Brain pericyte (primary cell): ENCODE data around the gene ARID3B.
A peak's percentile ranks its signal among the peaks of the same experiment; 100 is the strongest.
"Not testable (repeated sequence)": the region's sequence is repeated elsewhere in the genome, so short reads cannot be mapped to it uniquely, and the experiment has no call there.

ENCODE experiments used
- DNase-seq: peaks from one replicate; pipeline ENCODE4 v3.0.0-alpha.2; 2012; ENCODE audit warnings: low read depth, low spot score

The ARID3B gene

DNA sequence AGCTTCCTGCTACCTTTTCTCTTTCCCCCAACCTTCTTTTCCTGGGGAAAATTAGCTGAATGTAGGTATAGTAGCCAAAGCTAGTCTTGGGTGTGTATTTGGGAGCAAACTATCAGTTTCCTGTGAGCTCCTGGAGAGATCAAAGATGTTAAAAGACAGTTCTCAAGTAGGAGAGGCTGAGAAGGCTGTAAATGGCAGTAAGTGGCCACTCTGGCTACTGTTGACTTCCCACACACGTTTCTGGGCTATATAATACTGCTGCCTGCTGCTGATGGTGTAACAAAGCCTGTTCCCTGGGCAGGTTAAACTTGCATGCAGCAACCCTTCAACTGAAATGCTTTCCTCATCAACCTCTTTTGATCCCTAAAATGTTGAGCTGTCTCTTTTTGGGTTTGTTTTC lies 27.6 kb downstream of the ARID3B start:
- no peak for DNase-seq

DNA sequence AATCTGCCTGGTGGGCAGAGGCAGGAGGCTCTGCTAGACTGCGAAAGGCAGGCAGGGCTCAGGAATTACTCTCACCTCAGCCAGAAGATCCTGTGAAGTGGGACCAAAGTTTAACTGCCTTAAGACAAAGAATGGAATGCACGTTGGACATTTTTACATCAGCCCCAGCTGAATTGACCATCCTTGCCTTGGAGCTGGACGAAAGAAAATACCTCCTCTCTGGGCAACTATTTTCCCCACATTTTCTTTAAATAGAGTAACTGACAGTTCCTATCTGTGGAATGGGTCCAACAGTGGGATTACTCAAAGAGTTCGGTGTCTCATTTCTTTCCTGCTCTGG lies 28.7 kb downstream of the ARID3B start:
- no peak for DNase-seq

DNA sequence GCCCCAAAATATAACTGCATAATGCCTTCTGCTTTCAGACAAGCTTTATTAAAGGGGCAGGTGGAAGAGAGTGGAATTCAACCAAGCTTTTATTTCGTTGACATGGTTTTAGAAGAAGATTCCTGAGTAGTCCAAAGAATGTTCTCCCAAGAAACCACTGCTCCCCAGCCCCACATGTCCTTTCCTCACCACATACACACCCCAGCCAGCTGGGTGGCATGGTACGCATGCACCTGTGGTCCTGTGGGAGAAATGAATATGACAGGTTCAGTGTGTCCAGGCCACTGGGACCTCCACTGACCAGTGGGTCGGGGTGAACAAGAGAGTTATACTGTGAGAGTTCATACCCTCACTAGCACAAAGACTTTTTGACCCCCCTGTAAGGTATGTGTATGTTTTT lies 30.2 kb downstream of the ARID3B start:
- no peak for DNase-seq

DNA sequence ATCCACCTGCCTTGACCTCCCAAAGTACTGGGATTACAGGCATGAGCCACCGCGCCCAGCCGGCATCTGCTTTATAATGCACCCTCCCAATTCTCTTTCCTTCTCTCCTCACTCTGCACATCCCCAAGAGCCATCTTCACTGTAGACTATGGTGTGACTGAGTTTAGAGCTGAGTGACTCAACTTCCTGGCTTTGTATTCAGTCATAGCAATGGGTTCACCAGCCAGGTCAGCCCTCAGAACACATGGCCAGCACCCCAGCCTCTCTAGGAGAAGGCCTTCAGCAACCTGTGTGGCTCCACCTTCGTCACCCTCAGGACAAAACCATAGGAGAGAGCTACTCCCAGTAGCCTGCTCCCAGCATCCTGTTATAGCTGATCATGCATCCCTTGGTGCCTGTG lies 33.0 kb downstream of the ARID3B start:
- DNase-seq: no peak

DNA sequence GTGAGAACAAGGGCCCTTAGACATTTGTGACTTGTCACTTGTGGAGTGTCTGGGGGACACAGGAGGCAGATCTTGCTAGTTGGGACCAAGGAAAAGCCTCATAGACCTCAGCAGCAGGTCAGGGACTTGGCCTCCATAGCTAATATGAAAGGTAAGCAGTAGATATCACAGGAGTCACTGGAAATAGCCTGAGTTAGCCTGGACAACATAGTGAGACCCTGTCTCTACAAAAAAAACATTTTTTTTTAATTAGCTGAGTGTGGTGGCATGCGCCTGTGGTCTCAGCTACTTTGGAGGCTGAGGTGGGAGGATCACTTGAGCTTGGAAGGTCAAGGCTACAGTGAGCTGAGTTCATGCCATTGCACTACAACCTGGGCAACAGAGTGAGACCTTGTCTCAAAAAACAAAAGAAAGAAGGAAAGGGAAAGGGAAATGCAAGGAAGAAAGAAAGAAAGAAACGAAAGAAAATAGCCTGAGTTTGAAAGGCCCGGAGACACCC lies 37.5 kb downstream of the ARID3B start:
- DNase-seq: no peak

DNA sequence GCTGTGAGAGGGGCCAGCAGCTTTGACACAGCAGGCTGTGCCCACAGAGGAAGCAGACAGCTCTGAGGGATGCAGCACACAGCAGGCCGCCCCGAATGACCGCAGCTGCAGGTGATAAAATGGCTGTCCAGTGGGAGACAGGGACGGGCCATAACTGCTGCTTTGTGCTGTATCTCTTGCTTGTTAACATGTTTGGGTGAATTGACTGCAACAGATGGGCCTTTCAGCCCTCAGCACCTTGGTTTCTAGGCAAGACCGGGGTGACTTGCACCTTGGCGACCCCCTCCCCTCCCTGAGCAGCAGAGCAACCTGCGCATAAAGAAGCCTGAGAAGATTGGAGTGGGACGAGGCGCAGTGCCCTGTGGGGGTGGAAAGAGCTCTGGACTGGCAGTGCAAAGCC lies 38.0 kb downstream of the ARID3B start:
- DNase-seq: no peak

DNA sequence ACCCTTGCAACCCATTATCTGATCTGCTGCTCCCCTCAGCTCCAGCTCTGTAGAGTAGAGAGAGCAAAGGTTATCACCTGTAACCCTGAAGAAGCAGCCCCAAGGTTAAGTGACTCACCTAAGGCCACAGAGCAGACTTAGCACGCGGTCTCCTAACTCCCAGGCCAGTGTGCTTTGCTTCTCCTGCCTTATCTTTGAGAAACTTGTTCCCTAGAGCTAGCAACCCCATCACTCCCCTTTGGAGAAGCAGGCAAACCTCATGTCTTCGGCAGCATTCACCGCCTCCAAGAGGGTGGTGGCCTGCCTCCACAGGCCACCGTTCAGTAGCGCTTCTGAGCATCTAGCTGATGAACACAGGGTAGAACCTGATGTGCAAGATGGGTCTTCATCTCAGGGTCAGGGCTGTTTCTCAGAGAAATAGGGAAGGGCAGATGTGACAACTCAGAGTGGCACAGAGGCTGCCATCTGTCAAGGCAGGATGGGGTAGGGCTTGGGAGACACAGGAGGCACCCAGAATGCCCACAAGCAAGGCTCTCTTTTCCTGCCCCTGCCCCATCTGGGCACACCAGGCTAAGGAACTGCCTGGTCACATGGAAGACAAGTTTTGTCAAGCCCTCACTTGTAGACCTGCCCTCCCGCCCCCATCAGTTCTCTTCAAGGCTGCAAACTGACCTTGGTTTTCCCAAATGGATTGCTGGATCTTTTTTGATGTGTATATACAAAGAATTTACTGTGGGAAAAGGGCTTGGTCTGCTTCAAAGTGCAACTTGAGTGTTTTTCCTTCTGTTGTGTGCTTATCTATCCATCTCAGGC lies 39.7 kb downstream of the ARID3B start:
- no peak for DNase-seq

DNA sequence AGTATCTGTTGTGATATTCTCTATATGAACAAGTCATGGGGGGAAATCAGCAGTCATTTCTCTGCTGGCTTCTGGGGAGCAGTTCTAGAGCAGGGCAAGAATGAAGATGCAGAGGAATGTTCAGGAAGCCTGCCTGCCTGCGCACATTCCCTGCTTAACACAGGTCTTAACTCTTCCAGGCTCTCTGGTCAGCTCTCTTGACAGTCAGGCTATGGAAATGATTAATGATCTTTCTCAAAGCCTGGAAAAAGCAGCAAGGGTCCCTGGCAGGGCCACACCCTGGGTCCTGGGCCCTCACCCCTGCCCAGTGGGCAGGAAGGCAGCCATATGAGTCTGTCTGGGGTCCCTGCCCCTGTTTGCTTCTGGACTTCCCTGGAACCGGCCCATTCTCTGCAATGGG lies 43.2 kb downstream of the ARID3B start:
- no peak for DNase-seq

DNA sequence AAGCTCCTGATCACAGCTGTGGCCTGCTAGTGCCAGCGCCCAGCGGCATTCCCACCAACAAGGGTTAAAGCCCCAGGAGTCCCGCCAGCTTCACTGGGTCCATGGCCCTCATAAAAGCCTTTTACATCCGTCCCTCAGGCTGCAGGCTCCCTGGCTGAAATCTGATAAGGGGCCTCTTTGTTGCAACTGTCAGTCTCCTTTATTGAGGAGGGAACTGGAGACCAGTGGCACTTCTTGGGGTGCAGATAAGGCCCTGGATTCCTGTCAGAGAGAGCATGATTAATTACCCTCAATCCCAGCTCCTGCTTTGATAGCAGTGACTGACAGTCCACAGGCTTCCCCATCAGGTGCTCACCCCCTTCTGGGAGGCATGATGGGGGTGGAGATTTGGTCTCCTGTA lies 43.8 kb downstream of the ARID3B start:
- DNase-seq: no peak

DNA sequence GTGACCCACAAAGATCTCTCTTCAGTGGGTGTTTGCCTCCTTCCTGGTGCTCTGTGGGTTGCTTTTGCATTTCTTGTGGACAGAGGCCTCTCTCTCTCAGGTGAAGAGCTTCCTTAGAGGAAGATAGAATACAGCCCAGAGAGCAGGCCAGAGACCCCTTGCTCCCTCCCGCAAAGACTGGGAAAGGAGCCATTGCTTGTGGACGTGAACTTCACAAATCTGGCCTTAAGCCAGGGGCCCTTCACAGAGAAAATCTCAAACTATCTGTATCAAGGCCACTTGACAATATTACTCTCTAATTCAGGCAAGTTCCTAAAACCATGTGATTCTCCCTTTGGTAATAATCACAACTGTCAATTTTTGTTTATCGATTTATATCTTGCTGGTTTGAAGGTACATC lies 44.2 kb downstream of the ARID3B start:
- no peak for DNase-seq

DNA sequence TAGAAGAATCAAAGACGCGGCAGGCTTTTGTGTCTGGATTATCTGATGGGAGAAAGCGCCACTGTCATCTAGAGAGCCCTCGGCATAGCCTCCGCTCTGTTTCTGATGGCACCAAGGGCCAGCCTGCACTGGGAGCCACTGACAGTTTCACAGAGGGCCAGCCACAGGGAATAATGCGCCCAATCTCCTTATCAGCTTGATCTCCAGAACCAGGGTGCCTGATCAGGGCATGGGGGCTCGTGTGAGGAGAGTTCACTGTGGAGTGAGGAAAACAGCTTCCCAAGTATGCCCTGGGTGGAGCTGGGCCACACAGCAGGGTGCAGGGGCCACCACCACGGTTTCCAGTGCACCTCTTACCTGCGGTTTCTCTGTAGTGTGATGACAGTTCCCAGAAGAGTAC lies 44.8 kb downstream of the ARID3B start:
- DNase-seq: no peak

DNA sequence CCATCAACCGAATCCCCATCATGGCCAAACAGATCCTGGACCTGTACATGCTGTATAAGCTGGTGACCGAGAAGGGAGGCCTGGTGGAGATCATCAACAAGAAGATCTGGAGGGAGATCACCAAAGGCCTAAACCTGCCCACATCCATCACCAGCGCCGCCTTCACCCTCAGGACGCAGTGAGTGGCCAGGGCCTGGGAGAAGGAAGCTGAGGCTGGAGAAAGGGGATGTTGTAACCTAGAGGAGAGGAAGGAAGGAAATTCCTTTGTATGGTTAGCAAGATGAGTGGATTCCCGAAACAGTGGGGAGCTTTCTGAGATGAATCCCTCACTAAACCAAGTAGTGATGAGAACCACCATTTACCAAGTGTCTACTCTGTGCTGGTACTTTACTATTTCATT lies 48.8 kb downstream of the ARID3B start:
- DNase-seq: no peak

DNA sequence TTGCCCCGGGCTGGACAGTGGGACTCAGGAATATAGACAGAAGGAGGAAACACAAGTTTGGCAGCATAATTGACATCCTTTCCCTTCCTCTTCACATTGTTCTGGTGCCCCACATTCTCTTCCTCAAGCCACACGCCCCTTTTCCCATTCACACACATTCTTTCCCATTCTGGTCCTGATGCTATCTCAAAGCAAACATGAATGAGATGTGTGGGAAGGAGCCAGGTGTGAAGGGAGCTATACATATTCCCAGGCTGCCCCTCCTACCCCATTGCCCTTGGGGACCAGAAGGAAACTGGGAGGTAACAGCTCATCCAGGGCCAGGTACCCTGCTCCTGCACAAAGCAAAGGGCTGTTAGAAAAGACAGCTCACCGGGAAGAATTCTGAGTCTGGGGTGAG lies 51.2 kb downstream of the ARID3B start:
- DNase-seq: no peak

DNA sequence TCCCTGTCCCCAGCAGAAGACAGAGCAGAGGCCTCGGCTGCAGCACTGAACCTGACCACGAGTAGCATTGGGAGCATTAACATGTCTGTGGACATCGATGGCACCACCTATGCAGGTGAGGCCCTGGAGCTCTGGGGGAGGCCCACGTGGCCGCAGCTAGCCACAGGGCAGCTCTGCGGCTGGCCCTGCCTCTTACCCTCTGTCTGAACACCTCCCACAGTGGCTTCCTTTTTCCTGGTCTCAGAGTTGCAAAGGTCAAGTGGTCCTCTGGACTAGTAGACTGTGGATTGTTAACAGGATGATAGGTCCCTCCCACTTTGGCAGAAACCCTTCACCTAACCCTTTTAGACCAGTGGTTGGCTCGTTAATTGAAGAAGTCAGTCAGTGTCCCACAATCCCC lies 52.1 kb downstream of the ARID3B start:
- no peak for DNase-seq

DNA sequence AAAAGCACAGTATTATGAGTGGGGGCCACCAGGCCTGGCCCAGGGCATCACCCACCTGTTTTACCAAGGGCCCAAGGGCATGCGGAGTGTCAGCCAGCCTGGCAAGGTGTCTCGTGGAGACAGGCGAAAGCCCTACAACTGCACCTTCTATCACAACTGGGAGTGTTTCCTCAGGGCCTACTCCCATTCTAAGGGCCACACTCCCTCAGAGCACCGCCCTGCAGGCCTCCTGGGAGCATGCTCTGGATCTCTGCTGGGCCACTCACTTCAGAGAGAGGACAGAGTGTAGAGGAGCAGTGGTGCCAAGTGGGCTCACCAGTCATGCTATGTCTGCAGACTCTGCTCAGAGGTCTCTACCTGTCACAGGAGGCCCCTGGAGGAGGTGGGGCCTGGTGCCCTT lies 53.4 kb downstream of the ARID3B start:
- DNase-seq: no peak

DNA sequence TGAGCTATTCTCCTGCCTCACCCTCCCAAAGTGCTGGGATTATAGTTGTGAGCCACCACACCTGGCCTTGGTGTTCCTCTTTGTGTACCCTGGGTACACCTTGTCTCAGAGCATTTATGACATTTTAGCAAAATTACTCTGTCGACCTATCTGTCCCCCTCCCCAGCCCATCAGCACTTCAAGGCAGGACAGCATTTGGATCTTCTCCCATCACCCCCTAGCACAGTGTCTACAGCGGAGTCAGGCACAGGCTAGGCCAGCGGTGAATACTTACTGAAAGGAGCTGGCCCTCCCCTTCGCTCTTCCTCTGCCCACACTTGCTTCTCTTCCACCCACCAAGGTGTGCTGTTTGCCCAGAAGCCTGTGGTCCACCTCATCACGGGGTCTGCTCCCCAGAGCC lies 54.3 kb downstream of the ARID3B start:
- DNase-seq: no peak

DNA sequence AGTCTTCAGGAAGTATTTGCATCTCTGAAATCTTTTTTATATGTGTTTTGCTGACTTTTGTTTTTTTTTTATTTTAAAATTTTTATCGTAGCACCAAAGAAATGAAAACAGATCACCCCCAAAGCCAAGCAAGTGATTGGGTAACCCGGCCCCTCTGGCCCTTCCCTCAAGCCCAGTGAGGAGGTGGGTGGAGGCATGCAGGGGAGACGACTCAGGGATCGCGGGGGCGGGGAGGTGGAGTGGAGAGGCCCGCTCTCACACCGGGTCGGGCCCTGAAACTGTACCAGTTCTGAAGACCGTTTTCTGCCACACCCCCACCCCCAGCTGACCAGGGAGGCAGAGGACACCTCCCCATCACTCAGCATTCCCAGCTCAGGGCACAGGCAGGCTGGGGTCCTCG lies 55.7 kb downstream of the ARID3B start:
- DNase-seq: not testable (repeated sequence)

DNA sequence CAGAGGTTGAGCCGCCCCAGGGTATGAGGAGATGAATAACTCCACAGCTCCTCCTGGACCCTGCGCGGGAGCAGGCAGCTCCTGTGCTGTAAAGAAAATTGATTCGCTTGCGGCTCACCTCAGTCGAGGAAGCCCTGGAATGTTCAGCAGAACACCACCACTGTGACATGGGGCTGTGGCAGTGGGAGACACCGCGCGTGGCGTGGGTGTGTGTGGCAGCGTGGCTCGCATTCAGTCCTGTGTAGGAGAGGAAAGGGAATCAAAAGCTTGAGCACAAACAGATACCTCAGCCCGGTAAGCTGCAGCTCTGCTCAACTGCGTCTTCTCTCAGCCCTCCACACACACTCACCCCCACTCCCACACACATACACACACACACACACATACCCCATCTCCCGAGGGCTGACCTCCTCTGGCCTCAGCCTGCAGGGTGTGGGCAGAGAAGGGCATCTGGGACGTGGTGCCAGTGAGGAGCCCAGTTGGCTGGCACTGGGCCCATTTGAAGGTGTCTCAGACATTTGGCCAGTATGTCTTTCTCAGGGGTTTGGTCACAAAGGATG lies 56.2 kb downstream of the ARID3B start:
- DNase-seq: not testable (repeated sequence)

DNA sequence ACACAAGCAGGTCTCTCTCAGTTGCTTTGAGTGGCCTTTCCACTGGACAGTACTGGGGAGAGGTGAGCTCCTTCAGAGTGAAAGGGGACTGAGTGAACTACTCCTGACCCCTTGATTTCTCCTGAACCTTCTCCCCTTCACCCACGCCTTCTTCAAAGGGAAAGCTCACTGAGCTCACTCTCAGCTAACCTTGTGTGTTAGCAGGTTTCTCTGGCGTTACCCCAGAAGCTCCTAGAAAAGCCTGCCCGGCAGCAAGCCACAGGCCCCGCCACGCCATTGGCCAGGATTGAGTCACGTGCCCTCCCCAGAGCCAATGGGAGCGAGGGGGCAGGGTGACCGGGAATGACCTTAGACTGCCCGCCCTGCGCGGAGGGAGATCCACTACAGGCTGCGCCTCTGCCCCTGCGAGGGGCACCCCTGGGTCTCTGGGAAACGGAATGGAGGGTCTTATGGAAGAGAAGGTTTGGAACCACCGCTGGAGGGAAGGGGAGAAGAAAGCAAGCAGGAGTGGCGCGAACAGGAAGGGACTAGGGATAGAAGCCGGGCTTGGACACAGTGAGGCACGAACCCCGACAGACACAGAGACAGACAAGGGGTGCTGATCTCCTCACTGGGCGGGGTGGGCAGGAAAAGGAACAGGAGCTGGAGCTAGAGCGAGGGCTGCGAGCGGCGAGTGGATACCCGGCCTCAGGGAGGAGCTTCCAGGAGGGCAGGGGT lies 57.3 kb downstream of the ARID3B start:
- DNase-seq: peak; percentile 62

DNA sequence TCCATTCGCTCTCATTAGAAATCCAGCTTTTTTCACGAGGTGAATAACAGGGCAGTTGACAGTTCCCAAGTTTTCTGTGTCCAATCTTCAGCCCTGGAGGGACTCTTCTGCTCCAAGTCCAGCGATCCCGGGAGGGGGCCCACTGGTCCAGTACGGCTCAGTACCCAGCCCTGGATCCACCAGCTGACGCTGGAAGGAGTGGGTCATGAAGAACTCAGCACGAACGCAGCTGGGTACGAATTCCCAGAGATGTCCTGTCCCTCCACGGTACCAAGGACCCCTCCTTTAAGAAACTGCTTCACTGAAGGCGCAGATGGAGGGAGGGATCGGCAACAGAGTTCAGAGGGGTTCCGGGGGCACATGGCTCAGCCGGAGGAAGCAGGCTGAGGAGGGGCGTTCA lies 58.1 kb downstream of the ARID3B start:
- DNase-seq: no peak

DNA sequence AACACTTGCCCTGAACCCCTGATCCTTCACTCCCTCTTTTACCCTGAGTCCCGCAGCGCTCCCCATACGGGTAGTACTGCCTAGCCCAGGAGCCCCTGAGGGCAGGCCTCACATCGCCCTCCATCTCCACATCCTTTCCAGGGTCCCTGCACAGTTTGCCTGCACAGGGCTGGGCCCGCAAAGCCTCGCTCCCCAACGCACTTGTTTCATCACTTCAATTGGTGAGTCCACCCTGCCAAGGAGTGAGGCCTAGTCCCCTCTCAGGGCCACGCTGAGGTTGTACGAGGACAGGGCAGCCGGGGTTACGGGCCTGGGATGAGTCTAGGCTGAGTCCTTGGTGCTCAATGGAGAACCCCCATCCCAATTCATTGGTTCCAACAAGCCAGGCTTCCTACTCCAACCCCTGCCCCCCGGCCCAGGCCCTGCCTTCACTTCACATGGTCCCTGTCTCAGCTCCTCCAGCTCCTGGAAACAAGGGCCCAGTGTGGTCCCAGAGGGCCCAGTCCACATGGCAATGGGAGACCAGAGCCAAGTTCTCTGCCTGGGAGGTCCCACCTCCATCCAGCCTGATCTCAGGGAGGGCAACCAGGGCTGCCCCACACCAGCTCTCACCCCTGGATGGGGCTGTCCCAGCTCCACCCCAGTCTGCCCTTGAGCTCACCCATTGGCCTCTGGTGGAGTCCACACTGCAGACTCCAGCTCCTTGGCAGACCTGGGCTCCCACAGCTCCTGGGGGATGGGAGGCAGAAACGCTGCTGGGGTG lies 62.2 kb downstream of the ARID3B start:
- no peak for DNase-seq
